HepG2 (cell line): ENCODE results near the gene GTF3A. TPM values are rescaled to one million over a fixed set of nuclear protein-coding genes. Genes with fewer than 3 reads are reported as not detected.

Source experiments
- ADNP ChIP-seq: sonication (generic); formaldehyde crosslinking; IDR thresholded peaks from 2 replicates; pipeline ENCODE4 v1.4.0; 2020; ENCODE audit warnings: missing genetic modification reagents
- BCL3 ChIP-seq: sonication (generic); formaldehyde crosslinking; IDR thresholded peaks from 2 replicates; pipeline ENCODE4 v1.5.1; 2020; ENCODE audit warnings: mild to moderate bottlenecking, missing genetic modification reagents, moderate library complexity
- CTCF ChIP-seq: sonication (generic); formaldehyde crosslinking; IDR thresholded peaks from 2 replicates; pipeline ENCODE4 v1.5.0; 2020; ENCODE audit warnings: mild to moderate bottlenecking, missing genetic modification reagents, moderate library complexity
- FOXC1 ChIP-seq: sonication (generic); formaldehyde crosslinking; IDR thresholded peaks from 2 replicates; pipeline ENCODE4 v1.8.0; 2022; ENCODE audit warnings: mild to moderate bottlenecking, missing genetic modification reagents, borderline replicate concordance
- GATAD2A ChIP-seq: IDR thresholded peaks from 2 replicates; pipeline ENCODE4 v1.6.1; 2016
- HOMEZ ChIP-seq: IDR thresholded peaks from 2 replicates; pipeline ENCODE4 v1.6.1; 2016; ENCODE audit warnings: low read depth
- HOXA5 ChIP-seq: sonication (generic); formaldehyde crosslinking; IDR thresholded peaks from 2 replicates; pipeline ENCODE4 v1.4.0; 2020; ENCODE audit warnings: missing genetic modification reagents
- JARID2 ChIP-seq: sonication (generic); formaldehyde crosslinking; IDR thresholded peaks from 2 replicates; pipeline ENCODE4 v1.8.1; 2023; ENCODE audit warnings: missing genetic modification reagents, inconsistent platforms; ENCODE audit not compliant: insufficient replicate concordance
- TFAP4 ChIP-seq: sonication (generic); IDR thresholded peaks from 2 replicates; pipeline ENCODE4 v1.6.1; 2016; ENCODE audit warnings: low read depth, borderline replicate concordance
- ZBTB40 ChIP-seq, 2 experiments: fragments of 450-650 bp in 1 of 2; sonication (generic) in 1 of 2; formaldehyde crosslinking in 1 of 2; IDR thresholded peaks; 2 replicates each; pipeline versions ENCODE4 v1.6.1 to v1.8.0; 2016 to 2022; ENCODE audit warnings: antibody characterized with exemption in 1 of 2, mild to moderate bottlenecking in 1 of 2, missing genetic modification reagents in 1 of 2
- ZFP82 ChIP-seq: sonication (generic); formaldehyde crosslinking; IDR thresholded peaks from 2 replicates; pipeline ENCODE4 v1.5.1; 2020; ENCODE audit warnings: mild to moderate bottlenecking, missing genetic modification reagents, borderline replicate concordance
- ZNF619 ChIP-seq: sonication (generic); formaldehyde crosslinking; IDR thresholded peaks from 2 replicates; pipeline ENCODE4 v1.4.0; 2020; ENCODE audit warnings: mild to moderate bottlenecking, missing genetic modification reagents
- ZNF816 ChIP-seq: sonication (generic); formaldehyde crosslinking; IDR thresholded peaks from 2 replicates; pipeline ENCODE4 v1.8.0; 2022; ENCODE audit warnings: missing genetic modification reagents, mild to moderate bottlenecking, borderline replicate concordance
- polyA plus RNA-seq, 8 experiments: library from polyadenylated mRNA; depleted of rRNA in 3 of 8; stranded (reverse) in 7 of 8; unstranded in 1 of 8; fragments of >200 nt; fragmentation: Illumina TruSeq in 4 of 8; extraction: Trizol in 4 of 8; gene quantifications; 2 replicates each; pipeline versions ENCODE4 v1.2.1 to v1.2.3, GENCODE V29; 2011 to 2016; ENCODE audit warnings: low read depth in 4 of 8, missing spikeins in 1 of 8, mixed read lengths in 1 of 8; ENCODE audit not compliant: insufficient read depth in 1 of 8
- total RNA-seq, 5 experiments: library from RNA; depleted of rRNA; stranded (reverse); fragments of >200 nt; fragmentation: Illumina TruSeq; extraction: Trizol; gene quantifications; 2 replicates each; pipeline ENCODE4 v1.2.3, GENCODE V29; 2016; ENCODE audit warnings: low read depth in 1 of 5

Gene GTF3A
- total and polyA plus RNA-seq, 2 of the 13 experiments (the other 11 are each of a cell fraction or from before 2014, with no cell fraction given), result 42.1 to 176 TPM

- TF ChIP-seq CTCF (CRISPR knock-in tag), result peak; percentile 92
- no peak for TF ChIP-seq ADNP (CRISPR knock-in tag)
- TF ChIP-seq ZNF816, result no peak
- peak; percentile 50; the same call in 1 of the 2 replicates for TF ChIP-seq BCL3
- TF ChIP-seq ZFP82, result no peak
- 0 out of 2 replicates have a peak, but pooled peaks have one; percentile 35 for TF ChIP-seq ZNF619 (CRISPR knock-in tag)
- TF ChIP-seq ZBTB40 (IDR thresholded peaks at IDR 0.05), result no peak
- 0 out of 2 replicates have a peak, but pooled peaks have one; percentile 41 for TF ChIP-seq ZBTB40 (CRISPR knock-in tag; IDR thresholded peaks at IDR 0.05)
- peak; percentile 57 for TF ChIP-seq FOXC1 (CRISPR knock-in tag)
- TF ChIP-seq TFAP4, result peak; percentile 33; the same call in 1 of the 2 replicates
- peak; percentile 47 for TF ChIP-seq GATAD2A (CRISPR knock-in tag)
- TF ChIP-seq HOMEZ (CRISPR knock-in tag), result 0 out of 2 replicates have a peak, but pooled peaks have one; percentile 40
- no peak for TF ChIP-seq JARID2
- TF ChIP-seq HOXA5, result no peak
Observed at GRCh38 chr13:27383104-27383921, 41.1 kb upstream of the GTF3A start (continued).
